ENCODE measurements around the gene DPCD. TPM values are rescaled to one million over a fixed set of nuclear protein-coding genes. Genes with fewer than 3 reads are reported as not detected.
"Not testable (repeated sequence)": the region's sequence is repeated elsewhere in the genome, so short reads cannot be mapped to it uniquely, and the experiment has no call there.

The DPCD gene
- total RNA-seq, 1 experiment from 2014 or later, result 20.3 TPM

DNA sequence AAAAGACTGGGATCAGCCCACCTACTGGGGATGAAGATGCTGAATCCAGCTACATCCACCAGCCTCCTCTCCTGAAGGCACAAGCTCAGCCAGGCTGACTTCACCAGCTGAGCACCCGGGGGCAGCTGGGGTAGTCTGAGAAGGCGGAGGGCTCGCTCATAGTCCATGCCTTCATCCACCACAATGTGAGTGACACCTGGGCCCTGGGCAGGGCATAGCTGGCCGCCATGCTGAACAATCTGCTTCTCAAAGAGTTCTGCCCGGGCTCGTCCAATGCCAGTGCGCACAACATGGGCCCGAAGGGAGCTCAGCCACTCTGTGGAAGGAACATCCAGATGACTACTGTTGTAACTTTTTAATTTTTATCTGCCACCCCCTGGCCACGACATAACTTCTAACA lies 2.3 kb upstream of the DPCD start:
- Histone ChIP-seq H4K20me1 (ENCODE audit: insufficient read depth) (no peaks in the 10 kb centered on the region), H2AFZ (no peak overlapping the region), H3F3A (ENCODE audit: insufficient read depth, low read depth) (no peaks in the 10 kb centered on the region), H3K27me3 (ENCODE audit: insufficient read depth, low read depth) (no peaks in the 10 kb centered on the region), H3K9me3 (ENCODE audit: insufficient read depth, low read depth) (no peaks in the 10 kb centered on the region), H3K79me2 (ENCODE audit: low read depth) (peaks cover 10% of the 10 kb centered on the region), H3K4me3 (no peak overlapping the region), H3K36me3 (ENCODE audit: low read depth) (no peaks in the 10 kb centered on the region), H3K4me1 (replicated peaks; ENCODE audit: insufficient read depth) (peaks cover 12% of the 10 kb centered on the region; the same call in 1 of the 2 replicates), H3K9me2 (ENCODE audit: insufficient read depth) (no peaks in the 10 kb centered on the region), H3K4me2 (no peak overlapping the region), H3K27ac (no peak overlapping the region)
- TF ChIP-seq, protein P1, sequence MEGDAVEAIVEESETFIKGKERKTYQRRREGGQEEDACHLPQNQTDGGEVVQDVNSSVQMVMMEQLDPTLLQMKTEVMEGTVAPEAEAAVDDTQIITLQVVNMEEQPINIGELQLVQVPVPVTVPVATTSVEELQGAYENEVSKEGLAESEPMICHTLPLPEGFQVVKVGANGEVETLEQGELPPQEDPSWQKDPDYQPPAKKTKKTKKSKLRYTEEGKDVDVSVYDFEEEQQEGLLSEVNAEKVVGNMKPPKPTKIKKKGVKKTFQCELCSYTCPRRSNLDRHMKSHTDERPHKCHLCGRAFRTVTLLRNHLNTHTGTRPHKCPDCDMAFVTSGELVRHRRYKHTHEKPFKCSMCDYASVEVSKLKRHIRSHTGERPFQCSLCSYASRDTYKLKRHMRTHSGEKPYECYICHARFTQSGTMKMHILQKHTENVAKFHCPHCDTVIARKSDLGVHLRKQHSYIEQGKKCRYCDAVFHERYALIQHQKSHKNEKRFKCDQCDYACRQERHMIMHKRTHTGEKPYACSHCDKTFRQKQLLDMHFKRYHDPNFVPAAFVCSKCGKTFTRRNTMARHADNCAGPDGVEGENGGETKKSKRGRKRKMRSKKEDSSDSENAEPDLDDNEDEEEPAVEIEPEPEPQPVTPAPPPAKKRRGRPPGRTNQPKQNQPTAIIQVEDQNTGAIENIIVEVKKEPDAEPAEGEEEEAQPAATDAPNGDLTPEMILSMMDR (conservative IDR thresholded peaks at IDR 0.05), result no peak
- TF ChIP-seq EZH2 (IDR thresholded peaks at IDR 0.05; ENCODE audit: low read depth), result no peak
- intact Hi-C loops (cut with micrococcal nuclease; ENCODE audit: unreplicated experiment), result no loop called here
- CTCF ChIA-PET, result no interaction called here
- no TSS peak for BruUV-seq (replicated peaks)
- POLR2A ChIA-PET (ENCODE audit: unreplicated experiment), result no interaction called here
- DNase-seq, result no peak

DNA sequence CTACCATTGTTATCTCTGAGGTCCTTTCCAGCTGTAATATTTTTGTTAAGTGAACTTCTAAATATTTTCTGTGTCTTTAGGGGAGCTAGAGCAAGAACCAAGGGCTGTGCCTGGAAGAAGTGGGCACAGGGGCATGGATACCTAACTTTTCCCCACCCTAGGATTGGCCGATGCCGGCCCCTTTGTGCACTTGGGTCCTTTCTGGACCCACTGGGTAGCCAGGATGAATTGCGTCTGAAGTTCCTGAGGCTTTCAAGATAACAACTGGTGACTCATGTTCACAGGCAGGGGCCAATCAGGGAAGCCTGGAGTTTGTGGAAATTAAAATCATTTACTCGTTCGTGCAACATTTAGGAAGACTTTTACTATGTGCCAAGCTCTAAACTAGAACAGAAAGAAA lies 758 bp downstream of the DPCD start:
- Histone ChIP-seq H3K27ac (no peak overlapping the region), H3K36me3 (ENCODE audit: low read depth) (no peaks in the 10 kb centered on the region), H3K9me3 (ENCODE audit: insufficient read depth, low read depth) (no peaks in the 10 kb centered on the region), H3K4me3 (peak overlapping the region; percentile 97), H4K20me1 (ENCODE audit: insufficient read depth) (no peaks in the 10 kb centered on the region), H3K9me2 (ENCODE audit: insufficient read depth) (no peaks in the 10 kb centered on the region), H3K4me2 (peak overlapping the region; percentile 93), H3K79me2 (ENCODE audit: low read depth) (peaks cover 10% of the 10 kb centered on the region), H3K27me3 (ENCODE audit: insufficient read depth, low read depth) (no peaks in the 10 kb centered on the region), H3F3A (ENCODE audit: insufficient read depth, low read depth) (no peaks in the 10 kb centered on the region), H2AFZ (peak overlapping the region; percentile 89; the same call in 1 of the 2 replicates), H3K4me1 (replicated peaks; ENCODE audit: insufficient read depth) (peaks cover 12% of the 10 kb centered on the region; the same call in 1 of the 2 replicates)
- BruUV-seq (replicated peaks), result no TSS peak
- TF ChIP-seq, protein P1 (conservative IDR thresholded peaks at IDR 0.05), result no peak
- TF ChIP-seq EZH2 (IDR thresholded peaks at IDR 0.05; ENCODE audit: low read depth), result no peak
- intact Hi-C loops (cut with micrococcal nuclease; ENCODE audit: unreplicated experiment), result no loop called here
- ChIA-PET CTCF (no interaction called here), POLR2A (ENCODE audit: unreplicated experiment) (no interaction called here)
- peak in 1 of 2 experiments; percentile 37 for DNase-seq

DNA sequence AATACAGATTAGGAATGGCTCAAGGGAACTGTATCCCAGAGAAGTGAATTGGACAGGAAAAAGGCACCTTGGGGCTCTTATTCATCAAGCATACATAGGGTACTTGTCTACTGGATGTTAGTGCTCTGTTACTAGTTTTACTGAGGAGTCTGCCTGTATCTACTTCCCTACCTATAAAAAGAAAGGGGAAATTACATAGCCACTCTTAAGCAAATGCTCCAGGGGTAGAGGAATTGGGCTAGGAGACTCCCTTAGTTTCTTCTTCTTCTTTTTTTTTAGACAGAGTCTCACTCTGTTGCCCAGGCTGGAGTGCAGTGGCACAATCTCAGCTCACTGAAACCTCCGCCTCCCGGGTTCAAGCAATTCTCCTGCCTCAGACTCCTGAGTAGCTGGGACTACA lies 5.2 kb downstream of the DPCD start:
- H3K79me2 ChIP-seq (ENCODE audit: low read depth); H3K9me3 ChIP-seq (ENCODE audit: insufficient read depth, low read depth); H3F3A ChIP-seq (ENCODE audit: insufficient read depth, low read depth); H3K9me2 ChIP-seq (ENCODE audit: insufficient read depth); H3K4me2 ChIP-seq; H3K4me3 ChIP-seq; DNase-seq; H3K36me3 ChIP-seq (ENCODE audit: low read depth); intact Hi-C loops (cut with micrococcal nuclease; ENCODE audit: unreplicated experiment); H3K27me3 ChIP-seq (ENCODE audit: insufficient read depth, low read depth); H2AFZ ChIP-seq; CTCF ChIA-PET; BruUV-seq (replicated peaks); POLR2A ChIA-PET (ENCODE audit: unreplicated experiment); H3K27ac ChIP-seq; H3K4me1 ChIP-seq (replicated peaks; ENCODE audit: insufficient read depth); H4K20me1 ChIP-seq (ENCODE audit: insufficient read depth): not testable (repeated sequence)

Measured in PC-9 (cell line).